Fibroblast of lung (primary cell): Measurements from ENCODE around the gene GABRG3. TPM values are rescaled to one million over a fixed set of nuclear protein-coding genes. Genes with fewer than 3 reads are reported as not detected.

ENCODE experiments used
- DNase-seq, 2 donors: peaks; one replicate each; pipeline versions ENCODE4 v3.0.0 to v3.0.0-alpha.2; 2010; ENCODE audit warnings: low read depth in 2 of 2
- H2AFZ ChIP-seq: 2 replicates; pipeline ENCODE4 v1.5.1; 2012; ENCODE audit warnings: low read length, control low read depth, inconsistent platforms
- H3K27ac ChIP-seq: 2 replicates; pipeline ENCODE4 v1.5.1; 2011; ENCODE audit warnings: low read length, control low read depth; ENCODE audit not compliant: insufficient read depth
- H3K27me3 ChIP-seq: 2 replicates; pipeline ENCODE4 v1.5.1; 2011; ENCODE audit warnings: mild to moderate bottlenecking, low read length; ENCODE audit not compliant: control insufficient read depth, insufficient read depth
- H3K36me3 ChIP-seq: 2 replicates; pipeline ENCODE4 v1.5.1; 2011; ENCODE audit warnings: low read length; ENCODE audit not compliant: control insufficient read depth, insufficient read depth
- H3K4me1 ChIP-seq: 2 replicates; pipeline ENCODE4 v1.5.1; 2011; ENCODE audit warnings: low read length; ENCODE audit not compliant: control insufficient read depth, insufficient read depth; ENCODE audit errors: extremely low read depth
- H3K4me2 ChIP-seq: 2 replicates; pipeline ENCODE4 v1.5.1; 2011; ENCODE audit warnings: low read length, control low read depth; ENCODE audit not compliant: insufficient read depth; ENCODE audit errors: extremely low read depth
- H3K4me3 ChIP-seq, 4 experiments: fragments of 200-600 bp in 1 of 4; sonication (generic) in 1 of 4; replicated peaks in 1 of 4; 2 replicates each; pipeline ENCODE4 v1.5.1; 2011 to 2016; ENCODE audit warnings: low read length in 4 of 4, low read depth in 3 of 4, mild to moderate bottlenecking in 3 of 4, control low read depth in 2 of 4, inconsistent platforms in 1 of 4, mixed read lengths in 1 of 4; ENCODE audit not compliant: insufficient read depth in 1 of 4; ENCODE audit errors: control extremely low read depth in 1 of 4
- H3K79me2 ChIP-seq: 2 replicates; pipeline ENCODE4 v1.5.1; 2012; ENCODE audit warnings: mild to moderate bottlenecking, low read length, inconsistent platforms; ENCODE audit not compliant: control insufficient read depth, insufficient read depth
- H3K9ac ChIP-seq: 2 replicates; pipeline ENCODE4 v1.5.1; 2011; ENCODE audit warnings: mild to moderate bottlenecking, low read length, control low read depth; ENCODE audit not compliant: insufficient read depth
- H3K9me3 ChIP-seq: 2 replicates; pipeline ENCODE4 v1.5.1; 2012; ENCODE audit warnings: low read depth, low read length; ENCODE audit not compliant: control insufficient read depth, insufficient read depth
- H4K20me1 ChIP-seq: 2 replicates; pipeline ENCODE4 v1.5.1; 2011; ENCODE audit warnings: low read length; ENCODE audit not compliant: control insufficient read depth, insufficient read depth; ENCODE audit errors: extremely low read depth
- EZH2 ChIP-seq: IDR thresholded peaks from 2 replicates; pipeline ENCODE4 v1.5.1; 2012; ENCODE audit warnings: low read length, control low read depth, mild to moderate bottlenecking; ENCODE audit errors: missing control alignments
- polyA plus RNA-seq, 2 donors: library from polyadenylated mRNA; depleted of rRNA in 1 of 2; stranded (reverse) in 1 of 2; unstranded in 1 of 2; fragments of >200 nt; gene quantifications; 2 replicates each; pipeline ENCODE4 v1.2.1, GENCODE V29; 2011 to 2012; ENCODE audit warnings: missing spikeins in 1 of 2
- total RNA-seq: library from RNA; depleted of rRNA; stranded (reverse); fragments of >200 nt; gene quantifications from 2 replicates; pipeline ENCODE4 v1.2.1, GENCODE V29; 2014
- TF ChIP-seq, protein P1 (sequence below), 2 donors: IDR thresholded peaks in 1 of 2; conservative IDR thresholded peaks in 1 of 2; 1 replicate in 1 of 2; 2 replicates in 1 of 2; pipeline ENCODE4 v1.5.1; 2011 to 2012; ENCODE audit warnings: low read length in 2 of 2, control low read depth in 1 of 2, inconsistent platforms in 1 of 2, low read depth in 1 of 2, mild to moderate bottlenecking in 1 of 2

Gene GABRG3
- total and polyA plus RNA-seq, 2 donors (not counting 1 experiment from before 2014, with no cell fraction given) = not detected

DNA sequence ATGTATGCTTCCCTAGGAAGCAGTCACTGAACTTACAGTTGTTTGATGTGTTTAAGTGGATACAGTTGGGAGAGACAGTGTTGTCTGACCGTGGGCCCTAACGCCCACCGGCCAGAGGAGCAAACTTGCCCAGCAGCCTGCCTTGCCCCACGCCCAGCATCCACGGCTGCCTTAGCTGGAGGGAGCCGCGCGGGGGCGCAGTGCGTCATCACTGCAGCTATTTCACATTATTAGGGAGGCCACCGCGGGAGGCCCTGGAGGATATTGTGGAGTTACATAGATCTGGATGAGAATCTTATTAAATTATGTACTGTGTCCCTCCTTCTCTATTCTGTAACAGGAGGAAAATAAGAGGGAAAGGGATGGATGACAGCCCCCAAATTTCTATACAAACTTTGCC is 267.2 kb downstream of the GABRG3 start:
- DNase-seq = no peak
- TF ChIP-seq, protein P1, sequence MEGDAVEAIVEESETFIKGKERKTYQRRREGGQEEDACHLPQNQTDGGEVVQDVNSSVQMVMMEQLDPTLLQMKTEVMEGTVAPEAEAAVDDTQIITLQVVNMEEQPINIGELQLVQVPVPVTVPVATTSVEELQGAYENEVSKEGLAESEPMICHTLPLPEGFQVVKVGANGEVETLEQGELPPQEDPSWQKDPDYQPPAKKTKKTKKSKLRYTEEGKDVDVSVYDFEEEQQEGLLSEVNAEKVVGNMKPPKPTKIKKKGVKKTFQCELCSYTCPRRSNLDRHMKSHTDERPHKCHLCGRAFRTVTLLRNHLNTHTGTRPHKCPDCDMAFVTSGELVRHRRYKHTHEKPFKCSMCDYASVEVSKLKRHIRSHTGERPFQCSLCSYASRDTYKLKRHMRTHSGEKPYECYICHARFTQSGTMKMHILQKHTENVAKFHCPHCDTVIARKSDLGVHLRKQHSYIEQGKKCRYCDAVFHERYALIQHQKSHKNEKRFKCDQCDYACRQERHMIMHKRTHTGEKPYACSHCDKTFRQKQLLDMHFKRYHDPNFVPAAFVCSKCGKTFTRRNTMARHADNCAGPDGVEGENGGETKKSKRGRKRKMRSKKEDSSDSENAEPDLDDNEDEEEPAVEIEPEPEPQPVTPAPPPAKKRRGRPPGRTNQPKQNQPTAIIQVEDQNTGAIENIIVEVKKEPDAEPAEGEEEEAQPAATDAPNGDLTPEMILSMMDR (conservative IDR thresholded peaks at IDR 0.05 in 1 of 2, IDR thresholded peaks at IDR 0.05 in 1 of 2; ENCODE audit: low read depth in 1 of 2, low read length in 2 of 2) = no peak
- no peak for TF ChIP-seq EZH2
- Histone ChIP-seq H3K27ac (no peak overlapping the region), H3K27me3 (no peaks in the 10 kb centered on the region), H3K36me3 (no peaks in the 10 kb centered on the region), H3K9me3 (no peaks in the 10 kb centered on the region), H4K20me1 (no peaks in the 10 kb centered on the region), H3K79me2 (no peaks in the 10 kb centered on the region), H2AFZ (no peak overlapping the region), H3K4me2 (no peak overlapping the region), H3K9ac (no peak overlapping the region), H3K4me3 (no peak overlapping the region), H3K4me1 (no peaks in the 10 kb centered on the region)

- peak in 1 of 2 donors; percentile 3 for DNase-seq
Observed at GRCh38 chr15:27238707-27239423, 267.9 kb downstream of the GABRG3 start.

GRCh38 chr15:27241943-27242342 is 271.0 kb downstream of the GABRG3 start:
- Histone ChIP-seq H4K20me1 (no peaks in the 10 kb centered on the region), H3K4me1 (no peaks in the 10 kb centered on the region), H3K36me3 (no peaks in the 10 kb centered on the region), H3K9ac (no peak overlapping the region), H2AFZ (no peak overlapping the region), H3K4me2 (no peak overlapping the region), H3K27me3 (no peaks in the 10 kb centered on the region), H3K27ac (no peak overlapping the region), H3K79me2 (no peaks in the 10 kb centered on the region), H3K4me3 (no peak overlapping the region), H3K9me3 (no peaks in the 10 kb centered on the region)
- TF ChIP-seq, protein P1 (conservative IDR thresholded peaks at IDR 0.05 in 1 of 2, IDR thresholded peaks at IDR 0.05 in 1 of 2; ENCODE audit: low read depth in 1 of 2, low read length in 2 of 2) = no peak
- TF ChIP-seq EZH2 = no peak
- DNase-seq = peak; percentile 17 to 70

More at GRCh38 chr15:27238707-27239423, 267.9 kb downstream of the GABRG3 start:
- H3K79me2 ChIP-seq = no peaks in the 10 kb centered on the region
- H3K36me3 ChIP-seq = no peaks in the 10 kb centered on the region
- no peaks in the 10 kb centered on the region for H4K20me1 ChIP-seq
- no peak overlapping the region for H2AFZ ChIP-seq
- no peak overlapping the region for H3K4me3 ChIP-seq
- H3K27ac ChIP-seq = no peak overlapping the region
- no peaks in the 10 kb centered on the region for H3K4me1 ChIP-seq
- H3K9ac ChIP-seq = no peak overlapping the region
- TF ChIP-seq, protein P1 (conservative IDR thresholded peaks at IDR 0.05 in 1 of 2, IDR thresholded peaks at IDR 0.05 in 1 of 2; ENCODE audit: low read depth in 1 of 2, low read length in 2 of 2) = no peak
- no peak for TF ChIP-seq EZH2
- no peaks in the 10 kb centered on the region for H3K9me3 ChIP-seq
- no peaks in the 10 kb centered on the region for H3K27me3 ChIP-seq
- H3K4me2 ChIP-seq = no peak overlapping the region
